Subcutaneous adipose tissue (tissue), 4 donors: ENCODE data around the gene WASF2. TPM values are rescaled to one million over a fixed set of nuclear protein-coding genes. Genes with fewer than 3 reads are reported as not detected.

Experiments
- total RNA-seq, 4 donors: library from RNA; depleted of rRNA; stranded (reverse); fragments of >200 nt; gene quantifications; one replicate each; pipeline ENCODE4 v1.1.0, GENCODE V29; 2016
- TF ChIP-seq, protein P1 (sequence below): fragments of 450-650 bp; IDR thresholded peaks from one replicate; pipeline ENCODE4 v1.5.1; 2016; ENCODE audit warnings: low read depth, mild to moderate bottlenecking, control low read depth, antibody characterized with exemption, moderate library complexity

The WASF2 gene
- total RNA-seq, 4 donors from 2014 or later: 72.8 to 94.9 (median 80.9) TPM

DNA sequence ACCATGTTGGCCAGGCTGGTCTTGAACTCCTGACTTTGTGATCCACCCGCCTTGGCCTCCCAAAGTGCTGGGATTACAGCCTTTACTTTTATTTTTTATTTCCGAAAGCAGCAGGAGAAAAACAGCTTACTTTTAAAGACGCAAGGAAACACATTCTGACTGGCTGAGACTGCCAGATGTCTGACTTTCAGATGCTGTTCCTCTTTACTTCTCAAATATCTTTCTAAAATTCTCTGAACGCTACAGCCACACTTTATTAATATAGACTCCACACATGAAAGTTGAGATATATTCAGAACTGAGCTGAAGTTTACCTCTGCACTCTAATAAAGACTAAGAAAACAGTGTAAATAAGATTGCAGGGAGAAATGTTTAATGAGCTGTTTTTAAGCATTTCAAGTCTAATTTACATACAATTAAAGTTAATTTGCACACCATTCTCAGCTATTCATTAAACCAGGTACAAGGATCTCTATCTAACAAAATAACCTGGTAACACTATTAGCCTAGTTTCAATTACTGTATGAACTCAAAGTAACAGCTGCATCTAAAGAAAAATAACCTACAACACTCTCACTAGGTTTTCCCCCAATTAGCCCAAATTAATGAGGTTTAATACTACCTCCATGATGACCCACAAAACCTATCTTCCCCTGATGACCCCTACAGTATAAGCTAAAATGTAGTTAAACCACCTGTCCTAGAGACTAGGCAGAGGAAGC, 24.9 kb downstream of the WASF2 start:
- TF ChIP-seq, protein P1, sequence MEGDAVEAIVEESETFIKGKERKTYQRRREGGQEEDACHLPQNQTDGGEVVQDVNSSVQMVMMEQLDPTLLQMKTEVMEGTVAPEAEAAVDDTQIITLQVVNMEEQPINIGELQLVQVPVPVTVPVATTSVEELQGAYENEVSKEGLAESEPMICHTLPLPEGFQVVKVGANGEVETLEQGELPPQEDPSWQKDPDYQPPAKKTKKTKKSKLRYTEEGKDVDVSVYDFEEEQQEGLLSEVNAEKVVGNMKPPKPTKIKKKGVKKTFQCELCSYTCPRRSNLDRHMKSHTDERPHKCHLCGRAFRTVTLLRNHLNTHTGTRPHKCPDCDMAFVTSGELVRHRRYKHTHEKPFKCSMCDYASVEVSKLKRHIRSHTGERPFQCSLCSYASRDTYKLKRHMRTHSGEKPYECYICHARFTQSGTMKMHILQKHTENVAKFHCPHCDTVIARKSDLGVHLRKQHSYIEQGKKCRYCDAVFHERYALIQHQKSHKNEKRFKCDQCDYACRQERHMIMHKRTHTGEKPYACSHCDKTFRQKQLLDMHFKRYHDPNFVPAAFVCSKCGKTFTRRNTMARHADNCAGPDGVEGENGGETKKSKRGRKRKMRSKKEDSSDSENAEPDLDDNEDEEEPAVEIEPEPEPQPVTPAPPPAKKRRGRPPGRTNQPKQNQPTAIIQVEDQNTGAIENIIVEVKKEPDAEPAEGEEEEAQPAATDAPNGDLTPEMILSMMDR: no peak

DNA sequence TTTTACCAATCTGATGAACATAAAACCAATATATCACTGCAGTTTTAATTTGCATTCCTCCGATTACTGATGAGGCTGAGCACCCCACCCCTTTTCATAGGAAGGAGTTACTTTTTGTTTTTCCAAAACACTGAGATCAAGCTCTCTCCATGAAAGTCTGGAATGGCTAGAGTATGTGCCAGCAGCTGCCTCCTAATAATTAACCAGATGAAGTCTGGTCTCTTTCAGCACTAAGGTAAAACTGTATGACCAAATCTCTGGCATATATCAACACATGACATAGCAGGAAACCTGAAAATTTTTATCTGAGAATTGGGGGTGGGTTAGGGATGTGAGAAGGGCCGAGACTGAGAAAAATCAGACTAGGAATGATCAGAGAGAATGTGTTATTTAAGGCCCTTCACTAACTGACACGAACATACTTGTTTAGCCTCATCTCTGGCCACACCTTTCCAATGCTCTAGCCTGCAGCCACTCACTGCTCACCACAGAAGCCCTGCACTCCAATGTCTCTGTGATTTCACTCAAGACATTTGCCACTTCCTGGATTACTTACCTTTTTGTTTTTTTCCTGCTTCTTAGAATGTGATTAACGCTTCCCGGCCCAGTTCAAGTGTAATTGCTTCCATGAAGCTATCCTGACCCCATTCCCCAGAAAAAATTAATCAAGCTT, 34.7 kb downstream of the WASF2 start:
- TF ChIP-seq, protein P1: no peak

DNA sequence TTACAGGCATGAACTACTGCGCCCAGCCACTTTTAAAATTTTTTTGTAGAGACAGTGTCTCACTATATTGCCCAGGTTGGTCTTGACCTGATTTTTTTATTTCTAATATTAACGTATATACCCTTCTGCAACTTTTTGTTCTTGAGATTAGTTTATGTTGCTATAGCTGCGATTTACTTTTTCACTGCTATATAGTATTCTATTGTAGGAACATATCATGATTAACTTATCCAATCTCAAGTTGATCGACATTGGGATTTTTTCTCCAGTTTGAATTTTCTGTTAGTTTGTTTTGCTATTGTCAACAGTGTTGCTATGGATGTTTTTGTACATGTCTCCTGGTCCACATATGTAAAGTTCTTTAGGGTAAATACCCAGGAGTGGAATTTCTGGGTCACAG, 35.4 kb downstream of the WASF2 start:
- TF ChIP-seq, protein P1: no peak

DNA sequence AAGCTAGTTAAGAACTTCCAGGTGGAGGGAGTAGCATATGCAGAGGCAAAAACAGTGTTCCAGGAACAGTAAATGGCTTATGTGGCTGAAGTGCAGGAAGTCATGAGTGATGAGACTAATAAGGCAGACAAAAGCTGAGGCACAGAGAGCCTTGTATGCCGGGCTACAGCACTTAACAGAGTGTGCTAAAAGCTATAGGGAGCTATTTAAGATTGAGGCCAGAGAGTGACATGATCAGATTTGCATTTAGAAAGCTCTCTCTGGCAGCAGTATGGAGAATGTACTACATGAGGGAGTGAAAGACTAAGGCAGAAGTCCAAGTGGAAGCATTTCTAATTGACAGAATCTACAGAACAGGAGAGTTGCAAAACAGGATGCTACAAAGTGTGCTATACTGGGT, 38.6 kb downstream of the WASF2 start:
- TF ChIP-seq, protein P1: no peak

DNA sequence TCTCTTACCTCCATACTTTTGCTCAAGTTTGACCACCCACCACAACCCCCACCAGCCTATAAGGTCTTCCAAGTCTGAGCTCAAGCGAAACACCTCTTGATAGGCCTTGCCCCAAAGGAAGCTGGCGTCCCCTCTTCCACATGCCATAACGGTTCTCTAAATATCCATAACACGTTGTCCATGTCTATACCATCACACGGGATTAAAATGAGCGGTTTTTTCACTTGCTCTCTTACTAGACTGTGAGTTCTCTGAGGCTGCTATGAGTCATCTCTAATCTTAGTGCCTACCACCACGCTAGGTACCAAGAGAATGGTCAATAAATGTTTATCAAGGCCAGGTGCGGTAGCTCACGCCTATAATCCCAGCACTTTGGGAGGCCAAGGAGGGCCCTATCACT, 41.0 kb downstream of the WASF2 start:
- TF ChIP-seq, protein P1: no peak

DNA sequence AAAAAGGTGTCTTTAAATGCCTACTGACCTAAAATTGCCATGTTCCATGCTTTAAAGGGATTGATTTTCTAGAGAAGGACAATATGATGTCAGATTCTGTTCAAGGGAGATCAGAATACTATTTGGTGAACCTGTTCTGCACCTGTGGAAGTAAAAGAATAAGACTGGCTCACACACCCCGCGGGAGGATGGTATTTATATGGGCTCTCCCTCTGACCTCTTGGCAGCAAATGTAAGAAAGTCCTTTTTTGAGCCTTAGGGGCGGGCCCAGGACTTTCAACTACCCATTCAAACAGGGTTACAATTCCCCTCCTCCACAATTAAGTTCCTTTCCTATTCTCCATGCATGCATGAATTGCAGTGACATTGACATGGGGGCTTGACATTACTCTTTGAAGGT, 42.1 kb downstream of the WASF2 start:
- TF ChIP-seq, protein P1: no peak

DNA sequence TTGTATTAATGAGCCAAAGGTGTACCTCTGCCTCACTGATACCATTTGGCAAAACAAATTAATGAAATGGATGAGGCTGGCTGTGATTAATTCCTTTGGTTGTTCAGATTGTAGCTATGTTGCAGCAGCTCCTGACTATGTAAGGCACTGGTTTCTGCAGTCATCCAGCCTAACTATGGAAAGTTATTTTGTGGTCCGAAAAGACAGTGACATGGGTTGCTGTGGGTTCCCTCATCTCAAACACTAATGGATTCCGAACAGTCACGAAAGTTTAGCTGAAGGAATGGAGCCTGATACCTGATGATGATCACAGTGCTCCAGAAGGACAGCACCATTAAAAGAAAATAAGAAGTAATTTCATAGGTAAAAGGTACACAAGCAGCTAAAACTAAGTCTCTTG, 42.6 kb downstream of the WASF2 start:
- TF ChIP-seq, protein P1: no peak
